ENCODE results near the gene TXNL1. TPM values are rescaled to one million over a fixed set of nuclear protein-coding genes. Genes with fewer than 3 reads are reported as not detected.

Gene TXNL1
- total and polyA plus RNA-seq, 2 of the 8 experiments (the other 6 are each of a cell fraction or from before 2014, with no cell fraction given) = 35.1 to 85.8 TPM

- TF ChIP-seq CHD7 (IDR thresholded peaks at IDR 0.05; ENCODE audit: insufficient replicate concordance, low read length) (no peak), CBX5 (IDR thresholded peaks at IDR 0.05; ENCODE audit: low read depth, low read length) (no peak), JUND (IDR thresholded peaks at IDR 0.05; ENCODE audit: low read length) (0 out of 2 replicates have a peak, but pooled peaks have one; percentile 7), KDM1A (IDR thresholded peaks at IDR 0.05; ENCODE audit: borderline replicate concordance, low read length) (peak; percentile 91; the same call in 1 of the 2 replicates), MAX (IDR thresholded peaks at IDR 0.05) (peak; percentile 96), YY1 (IDR thresholded peaks at IDR 0.05; ENCODE audit: low read depth, low read length) (peak; percentile 53; the same call in 1 of the 2 replicates), TCF12 (IDR thresholded peaks at IDR 0.05; ENCODE audit: low read depth, low read length) (no peak), ASH2L (IDR thresholded peaks at IDR 0.05; ENCODE audit: low read length) (peak; percentile 37), SIX5 (IDR thresholded peaks at IDR 0.05; ENCODE audit: low read depth, low read length) (peak; percentile 36), GTF2F1 (IDR thresholded peaks at IDR 0.05; ENCODE audit: borderline replicate concordance, low read depth, low read length) (no peak), CREB1 (IDR thresholded peaks at IDR 0.05) (0 out of 2 replicates have a peak, but pooled peaks have one; percentile 21)
Measured at GRCh38 chr18:56563568-56563967, 74.8 kb downstream of the TXNL1 start (continued).

Measured in H1 (cell line).